Measurements from ENCODE around the gene PRPH2. TPM values are rescaled to one million over a fixed set of nuclear protein-coding genes. Genes with fewer than 3 reads are reported as not detected.

Gene PRPH2
- total and polyA plus RNA-seq, 11 donors = 0.23 to 2.6 (median 0.91) TPM

- Histone ChIP-seq H3K27ac (no peak overlapping the region), H3K4me1 (peaks cover 0 to 7% (median 0%) of the 10 kb centered on the region in 12 donors), H3K4me3 (no peak overlapping the region), H3K27me3 (no peaks in the 10 kb centered on the region), H3K36me3 (no peaks in the 10 kb centered on the region), H3K9me3 (peaks cover 0 to 11% (median 6%) of the 10 kb centered on the region in 12 donors)
- WGBS, 4 donors = 76 to 85% (median 83%) methylated on average over 4 of the region's 4 CpGs
- ATAC-seq (no peak), DNase-seq (no peak)
- TF ChIP-seq POLR2A (IDR thresholded peaks at IDR 0.05) (no peak), CTCF (IDR thresholded peaks at IDR 0.05) (no peak)
- intact Hi-C loops (cut with DNase I) = no loop called here
Measured at GRCh38 chr6:42714098-42714761, 8.2 kb downstream of the PRPH2 start.

GRCh38 chr6:42711930-42712329, 10.5 kb downstream of the PRPH2 start:
- Histone ChIP-seq H3K9me3 (peaks cover 0 to 11% (median 6%) of the 10 kb centered on the region in 12 donors), H3K4me3 (no peak overlapping the region), H3K4me1 (peaks cover 0 to 7% (median 0%) of the 10 kb centered on the region in 12 donors), H3K36me3 (no peaks in the 10 kb centered on the region), H3K27me3 (no peaks in the 10 kb centered on the region), H3K27ac (no peak overlapping the region)
- no peak for TF ChIP-seq CTCF (IDR thresholded peaks at IDR 0.05)
- TF ChIP-seq POLR2A (IDR thresholded peaks at IDR 0.05) = no peak
- DNase-seq = no peak
- ATAC-seq = no peak
- 90 to 96% (median 94%) methylated on average over 5 of the region's 5 CpGs for WGBS, 4 donors
- intact Hi-C loops (cut with DNase I) = no loop called here

- Histone ChIP-seq H3K27me3 (no peaks in the 10 kb centered on the region), H3K9me3 (peaks cover 0 to 11% (median 6%) of the 10 kb centered on the region in 12 donors), H3K4me3 (no peak overlapping the region), H3K36me3 (no peaks in the 10 kb centered on the region), H3K4me1 (peaks cover 0 to 7% (median 0%) of the 10 kb centered on the region in 12 donors), H3K27ac (peak overlapping the region in 1 of 12 donors; percentile 29)
- DNase-seq (no peak), ATAC-seq (peak in 2 of 4 donors; percentile 59 to 65)
- intact Hi-C loops (cut with DNase I) = no loop called here
- TF ChIP-seq POLR2A (IDR thresholded peaks at IDR 0.05) = no peak
- TF ChIP-seq CTCF (IDR thresholded peaks at IDR 0.05) = no peak
- 18 to 27% (median 24%) methylated on average over 9 of the region's 9 CpGs for WGBS, 4 donors
Measured at GRCh38 chr6:42710316-42710715, 12.1 kb downstream of the PRPH2 start.

- H3K4me3 ChIP-seq = no peak overlapping the region
- 88 to 96% (median 93%) methylated on average over 5 to 6 of the region's 6 CpGs for WGBS, 4 donors
- no peaks in the 10 kb centered on the region for H3K36me3 ChIP-seq
- TF ChIP-seq CTCF (IDR thresholded peaks at IDR 0.05) = no peak
- no peak for TF ChIP-seq POLR2A (IDR thresholded peaks at IDR 0.05)
- H3K27me3 ChIP-seq = no peaks in the 10 kb centered on the region
- H3K4me1 ChIP-seq = peaks cover 0 to 8% (median 0%) of the 10 kb centered on the region in 12 donors
- H3K9me3 ChIP-seq = peaks cover 0 to 11% (median 6%) of the 10 kb centered on the region in 12 donors
- intact Hi-C loops (cut with DNase I) = no loop called here
- DNase-seq = no peak
- ATAC-seq = peak in 1 of 4 donors; percentile 33
- peak overlapping the region in 1 of 12 donors; percentile 29 for H3K27ac ChIP-seq
Measured at GRCh38 chr6:42709871-42710270, 12.5 kb downstream of the PRPH2 start.

Data from heart left ventricle (tissue), 16 donors.